Measurements from ENCODE around the gene TINAG.

Gene TINAG

GRCh38 chr6:54284161-54284860 lies 23.9 kb upstream of the TINAG start:
- TF ChIP-seq, protein P1, sequence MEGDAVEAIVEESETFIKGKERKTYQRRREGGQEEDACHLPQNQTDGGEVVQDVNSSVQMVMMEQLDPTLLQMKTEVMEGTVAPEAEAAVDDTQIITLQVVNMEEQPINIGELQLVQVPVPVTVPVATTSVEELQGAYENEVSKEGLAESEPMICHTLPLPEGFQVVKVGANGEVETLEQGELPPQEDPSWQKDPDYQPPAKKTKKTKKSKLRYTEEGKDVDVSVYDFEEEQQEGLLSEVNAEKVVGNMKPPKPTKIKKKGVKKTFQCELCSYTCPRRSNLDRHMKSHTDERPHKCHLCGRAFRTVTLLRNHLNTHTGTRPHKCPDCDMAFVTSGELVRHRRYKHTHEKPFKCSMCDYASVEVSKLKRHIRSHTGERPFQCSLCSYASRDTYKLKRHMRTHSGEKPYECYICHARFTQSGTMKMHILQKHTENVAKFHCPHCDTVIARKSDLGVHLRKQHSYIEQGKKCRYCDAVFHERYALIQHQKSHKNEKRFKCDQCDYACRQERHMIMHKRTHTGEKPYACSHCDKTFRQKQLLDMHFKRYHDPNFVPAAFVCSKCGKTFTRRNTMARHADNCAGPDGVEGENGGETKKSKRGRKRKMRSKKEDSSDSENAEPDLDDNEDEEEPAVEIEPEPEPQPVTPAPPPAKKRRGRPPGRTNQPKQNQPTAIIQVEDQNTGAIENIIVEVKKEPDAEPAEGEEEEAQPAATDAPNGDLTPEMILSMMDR (IDR thresholded peaks at IDR 0.05), result no peak
- no peaks in the 10 kb centered on the region for H3K27me3 ChIP-seq
- H3K4me3 ChIP-seq, result no peak overlapping the region
- no peaks in the 10 kb centered on the region for H3K4me1 ChIP-seq
- no peak overlapping the region for H3K27ac ChIP-seq
- no peaks in the 10 kb centered on the region for H3K9me3 ChIP-seq
- intact Hi-C loops (cut with DNase I; ENCODE audit: low total_unique reads), result no loop called here
- no peaks in the 10 kb centered on the region for H3K36me3 ChIP-seq
- no peak for DNase-seq

- no peaks in the 10 kb centered on the region for H3K9me3 ChIP-seq
- TF ChIP-seq, protein P1 (IDR thresholded peaks at IDR 0.05), result no peak
- no peaks in the 10 kb centered on the region for H3K36me3 ChIP-seq
- no peaks in the 10 kb centered on the region for H3K4me1 ChIP-seq
- H3K27ac ChIP-seq, result no peak overlapping the region
- no peak for DNase-seq
- H3K4me3 ChIP-seq, result no peak overlapping the region
- intact Hi-C loops (cut with DNase I; ENCODE audit: low total_unique reads), result no loop called here
- H3K27me3 ChIP-seq, result no peaks in the 10 kb centered on the region
Measured at GRCh38 chr6:54285595-54285994, 22.6 kb upstream of the TINAG start.

- no peak overlapping the region for H3K27ac ChIP-seq
Measured at GRCh38 chr6:54286141-54286540, 22.1 kb upstream of the TINAG start.

GRCh38 chr6:54288474-54288873 lies 19.8 kb upstream of the TINAG start:
- Histone ChIP-seq H3K27me3 (no peaks in the 10 kb centered on the region), H3K4me1 (no peaks in the 10 kb centered on the region), H3K9me3 (no peaks in the 10 kb centered on the region), H3K4me3 (no peak overlapping the region), H3K27ac (no peak overlapping the region), H3K36me3 (no peaks in the 10 kb centered on the region)
- no peak for DNase-seq
- TF ChIP-seq, protein P1 (IDR thresholded peaks at IDR 0.05), result no peak
- intact Hi-C loops (cut with DNase I; ENCODE audit: low total_unique reads), result no loop called here

More at GRCh38 chr6:54286141-54286540, 22.1 kb upstream of the TINAG start:
- no peak for DNase-seq
- Histone ChIP-seq H3K36me3 (no peaks in the 10 kb centered on the region), H3K9me3 (no peaks in the 10 kb centered on the region), H3K27me3 (no peaks in the 10 kb centered on the region), H3K4me3 (no peak overlapping the region), H3K4me1 (no peaks in the 10 kb centered on the region)
- intact Hi-C loops (cut with DNase I; ENCODE audit: low total_unique reads), result no loop called here
- TF ChIP-seq, protein P1 (IDR thresholded peaks at IDR 0.05), result no peak

DNA sequence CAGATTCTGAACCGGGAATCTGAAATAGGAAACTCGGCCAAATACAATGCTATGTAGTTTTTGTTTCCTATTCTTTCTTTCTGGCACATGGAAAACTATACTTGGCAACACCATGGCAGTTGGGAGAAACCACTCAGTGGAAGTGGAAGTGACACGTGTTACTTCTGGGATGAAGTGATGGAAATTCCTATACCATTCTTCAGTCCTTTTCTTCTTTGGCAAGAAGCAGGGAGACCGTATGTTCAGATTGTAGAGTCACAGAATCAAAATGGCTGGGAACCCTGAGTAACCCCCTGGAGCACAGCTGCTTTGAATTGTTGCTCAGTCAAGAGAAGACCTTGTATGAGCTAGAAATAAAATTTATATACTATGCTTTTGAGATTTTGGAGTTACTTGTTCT lies 18.8 kb upstream of the TINAG start:
- TF ChIP-seq, protein P1 (IDR thresholded peaks at IDR 0.05), result no peak
- Histone ChIP-seq H3K4me1 (no peaks in the 10 kb centered on the region), H3K27me3 (no peaks in the 10 kb centered on the region), H3K36me3 (no peaks in the 10 kb centered on the region), H3K4me3 (no peak overlapping the region), H3K9me3 (no peaks in the 10 kb centered on the region), H3K27ac (no peak overlapping the region)
- no peak for DNase-seq
- intact Hi-C loops (cut with DNase I; ENCODE audit: low total_unique reads), result no loop called here

GRCh38 chr6:54291146-54291545 lies 17.1 kb upstream of the TINAG start:
- TF ChIP-seq, protein P1 (IDR thresholded peaks at IDR 0.05), result no peak
- intact Hi-C loops (cut with DNase I; ENCODE audit: low total_unique reads), result no loop called here
- Histone ChIP-seq H3K27me3 (no peaks in the 10 kb centered on the region), H3K36me3 (no peaks in the 10 kb centered on the region), H3K4me3 (no peak overlapping the region), H3K4me1 (no peaks in the 10 kb centered on the region), H3K9me3 (no peaks in the 10 kb centered on the region), H3K27ac (no peak overlapping the region)
- DNase-seq, result no peak

All from tibial artery (tissue), 4 donors.